ENCODE measurements around the gene GNAS-AS1.

GRCh38 chr20:58800134-58800871, 50.4 kb downstream of the GNAS-AS1 start:
- TF ChIP-seq, protein P1, sequence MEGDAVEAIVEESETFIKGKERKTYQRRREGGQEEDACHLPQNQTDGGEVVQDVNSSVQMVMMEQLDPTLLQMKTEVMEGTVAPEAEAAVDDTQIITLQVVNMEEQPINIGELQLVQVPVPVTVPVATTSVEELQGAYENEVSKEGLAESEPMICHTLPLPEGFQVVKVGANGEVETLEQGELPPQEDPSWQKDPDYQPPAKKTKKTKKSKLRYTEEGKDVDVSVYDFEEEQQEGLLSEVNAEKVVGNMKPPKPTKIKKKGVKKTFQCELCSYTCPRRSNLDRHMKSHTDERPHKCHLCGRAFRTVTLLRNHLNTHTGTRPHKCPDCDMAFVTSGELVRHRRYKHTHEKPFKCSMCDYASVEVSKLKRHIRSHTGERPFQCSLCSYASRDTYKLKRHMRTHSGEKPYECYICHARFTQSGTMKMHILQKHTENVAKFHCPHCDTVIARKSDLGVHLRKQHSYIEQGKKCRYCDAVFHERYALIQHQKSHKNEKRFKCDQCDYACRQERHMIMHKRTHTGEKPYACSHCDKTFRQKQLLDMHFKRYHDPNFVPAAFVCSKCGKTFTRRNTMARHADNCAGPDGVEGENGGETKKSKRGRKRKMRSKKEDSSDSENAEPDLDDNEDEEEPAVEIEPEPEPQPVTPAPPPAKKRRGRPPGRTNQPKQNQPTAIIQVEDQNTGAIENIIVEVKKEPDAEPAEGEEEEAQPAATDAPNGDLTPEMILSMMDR (IDR thresholded peaks at IDR 0.05; ENCODE audit: insufficient read depth, low read length, poor library complexity, severe bottlenecking) = no peak
- TF ChIP-seq EZH2phosphoT487 (conservative IDR thresholded peaks at IDR 0.05; ENCODE audit: low read length) = no peak

Data from SU-DHL-6 (cell line).